ENCODE results near the gene TP53I3.
"Not testable (repeated sequence)": the region's sequence is repeated elsewhere in the genome, so short reads cannot be mapped to it uniquely, and the experiment has no call there.

TP53I3 gene

DNA sequence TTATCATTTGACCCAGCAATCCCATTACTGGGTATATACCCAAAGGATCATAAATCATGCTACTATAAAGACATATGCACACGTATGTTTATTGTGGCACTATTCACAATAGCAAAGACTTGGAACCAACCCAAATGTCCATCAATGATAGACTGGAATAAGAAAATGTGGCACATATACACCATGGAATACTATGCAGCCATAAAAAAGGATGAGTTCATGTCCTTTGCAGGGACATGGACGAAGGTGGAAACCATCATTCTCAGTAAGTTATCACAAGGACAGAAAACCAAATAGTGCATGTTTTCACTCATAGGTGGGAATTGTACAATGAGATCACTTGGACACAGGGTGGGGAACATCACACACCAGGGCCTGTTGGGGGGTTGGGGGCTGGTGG lies 16.1 kb upstream of the TP53I3 start:
- not testable (repeated sequence) for H3K9ac ChIP-seq (ENCODE audit: low read length in 2 of 2); H3K27ac ChIP-seq (ENCODE audit: low read length); H3K4me3 ChIP-seq (ENCODE audit: low read length in 2 of 2); H3K9me3 ChIP-seq (ENCODE audit: control insufficient read depth in 2 of 2, low read length in 2 of 2); H3K27me3 ChIP-seq (ENCODE audit: control insufficient read depth in 1 of 2, insufficient read depth in 2 of 2, low read length in 2 of 2); H3K36me3 ChIP-seq (ENCODE audit: control insufficient read depth in 2 of 2, insufficient read depth in 2 of 2, low read length in 2 of 2); H3K4me1 ChIP-seq (ENCODE audit: control insufficient read depth, insufficient read depth, low read length)

DNA sequence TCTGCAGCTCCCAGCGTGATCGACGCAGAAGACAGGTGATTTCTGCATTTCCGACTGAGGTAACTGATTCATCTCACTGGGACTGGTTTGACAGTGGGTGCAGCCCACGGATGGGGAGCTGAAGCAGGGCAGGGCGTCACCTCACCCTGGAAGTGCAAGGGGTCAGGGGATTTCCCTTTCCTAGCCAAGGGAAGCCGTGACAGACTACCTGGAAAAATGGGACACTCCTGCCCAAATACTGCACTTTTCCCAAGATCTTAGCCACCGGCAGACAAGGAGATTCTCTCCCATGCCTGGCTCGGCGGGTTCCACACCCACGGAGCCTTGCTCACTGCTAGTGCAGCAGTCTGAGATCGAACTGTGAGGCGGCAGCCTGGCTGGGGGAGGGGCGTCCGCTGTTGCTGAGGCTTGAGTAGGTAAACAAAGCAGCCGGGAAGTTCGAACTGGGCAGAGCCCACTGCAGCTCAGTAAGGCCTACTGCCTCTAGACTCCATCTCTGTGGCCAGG lies 10.6 kb upstream of the TP53I3 start:
- not testable (repeated sequence) for H3K9ac ChIP-seq (ENCODE audit: low read length in 2 of 2); H3K4me1 ChIP-seq (ENCODE audit: control insufficient read depth, insufficient read depth, low read length); H3K4me3 ChIP-seq (ENCODE audit: low read length in 2 of 2); H3K27ac ChIP-seq (ENCODE audit: low read length); H3K36me3 ChIP-seq (ENCODE audit: control insufficient read depth in 2 of 2, insufficient read depth in 2 of 2, low read length in 2 of 2); H3K27me3 ChIP-seq (ENCODE audit: control insufficient read depth in 1 of 2, insufficient read depth in 2 of 2, low read length in 2 of 2); H3K9me3 ChIP-seq (ENCODE audit: control insufficient read depth in 2 of 2, low read length in 2 of 2)

DNA sequence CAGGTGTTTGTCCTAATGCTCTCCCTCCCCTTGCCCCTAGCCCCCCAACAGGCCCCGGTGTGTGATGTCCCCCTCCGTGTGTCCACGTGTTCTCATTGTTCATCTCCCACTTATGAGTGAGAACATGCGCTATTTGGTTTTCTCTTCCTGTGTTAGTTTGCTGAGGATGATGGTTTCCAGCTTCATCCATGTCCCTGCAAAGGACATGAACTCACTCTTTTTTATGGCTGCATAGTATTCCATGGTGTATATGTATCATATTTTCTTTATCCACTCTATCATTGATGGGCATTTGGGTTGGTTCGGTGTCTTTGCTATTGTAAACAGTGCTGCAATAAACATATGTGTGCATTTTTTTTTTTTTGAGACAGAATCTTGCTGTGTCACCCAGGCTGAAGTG lies 8.6 kb upstream of the TP53I3 start:
- not testable (repeated sequence) for H3K9ac ChIP-seq (ENCODE audit: low read length in 2 of 2); H3K9me3 ChIP-seq (ENCODE audit: control insufficient read depth in 2 of 2, low read length in 2 of 2); H3K36me3 ChIP-seq (ENCODE audit: control insufficient read depth in 2 of 2, insufficient read depth in 2 of 2, low read length in 2 of 2)

DNA sequence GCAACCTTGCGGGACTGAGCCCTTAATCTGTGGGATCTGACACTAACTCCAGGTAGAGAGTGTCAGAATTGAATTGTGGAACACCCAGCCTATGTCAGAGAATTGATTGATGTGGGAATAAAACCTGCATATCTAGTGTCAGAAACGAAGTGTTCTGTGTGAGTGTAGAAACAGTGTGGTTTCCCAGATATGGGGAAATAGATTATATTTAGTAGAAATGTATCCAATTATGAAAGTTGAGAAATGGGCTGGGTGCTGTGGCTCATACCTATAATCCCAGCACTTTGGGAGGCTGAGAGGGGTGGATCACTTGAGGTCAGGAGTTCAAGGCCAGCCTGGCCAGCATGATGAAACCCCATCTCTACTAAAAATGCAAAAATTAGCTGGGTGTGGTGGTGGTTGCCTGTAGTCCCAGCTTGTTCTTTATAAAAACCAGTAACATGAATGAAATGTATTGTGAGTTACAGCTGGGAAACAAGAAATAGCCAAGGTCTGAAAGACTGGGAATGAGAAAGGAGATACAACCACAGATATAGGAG lies 4.3 kb upstream of the TP53I3 start:
- no peak overlapping the region for H3K9ac ChIP-seq (ENCODE audit: low read length in 2 of 2)
- no peak overlapping the region for H3K27ac ChIP-seq (ENCODE audit: low read length)
- H3K4me1 ChIP-seq (ENCODE audit: control insufficient read depth, insufficient read depth, low read length), result peaks cover 15% of the 10 kb centered on the region
- H3K27me3 ChIP-seq (ENCODE audit: control insufficient read depth in 1 of 2, insufficient read depth in 2 of 2, low read length in 2 of 2), result no peaks in the 10 kb centered on the region
- no peaks in the 10 kb centered on the region for H3K9me3 ChIP-seq (ENCODE audit: control insufficient read depth in 2 of 2, low read length in 2 of 2)
- H3K4me3 ChIP-seq (ENCODE audit: low read length in 2 of 2), result no peak overlapping the region
- no peaks in the 10 kb centered on the region for H3K36me3 ChIP-seq (ENCODE audit: control insufficient read depth in 2 of 2, insufficient read depth in 2 of 2, low read length in 2 of 2)

More for the DNA sequence above, 8.6 kb upstream of the TP53I3 start:
- H3K4me3 ChIP-seq (ENCODE audit: low read length in 2 of 2); H3K27ac ChIP-seq (ENCODE audit: low read length); H3K4me1 ChIP-seq (ENCODE audit: control insufficient read depth, insufficient read depth, low read length); H3K27me3 ChIP-seq (ENCODE audit: control insufficient read depth in 1 of 2, insufficient read depth in 2 of 2, low read length in 2 of 2): not testable (repeated sequence)

DNA sequence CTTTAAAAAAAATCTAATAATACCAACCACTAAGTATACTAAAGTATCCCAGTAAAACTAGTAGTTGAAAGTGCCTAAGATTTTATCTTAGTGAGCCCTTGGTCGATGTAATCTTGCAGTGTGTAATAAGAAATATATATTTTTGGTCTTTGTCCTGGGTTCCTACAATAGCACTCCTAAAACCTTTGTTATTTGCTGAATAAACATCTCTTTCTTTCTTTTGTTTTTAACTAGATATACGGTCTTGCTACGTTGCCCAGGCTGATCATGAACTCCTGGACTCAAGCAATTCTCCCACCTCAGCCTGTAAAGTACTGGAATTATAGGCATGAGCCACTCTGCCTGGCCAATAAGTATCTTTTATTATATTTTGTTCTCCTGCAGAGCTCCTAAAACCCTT lies 2.4 kb upstream of the TP53I3 start:
- H3K4me1 ChIP-seq (ENCODE audit: control insufficient read depth, insufficient read depth, low read length), result peaks cover 21% of the 10 kb centered on the region
- H3K9me3 ChIP-seq (ENCODE audit: control insufficient read depth in 2 of 2, low read length in 2 of 2), result no peaks in the 10 kb centered on the region
- no peak overlapping the region for H3K4me3 ChIP-seq (ENCODE audit: low read length in 2 of 2)
- no peak overlapping the region for H3K9ac ChIP-seq (ENCODE audit: low read length in 2 of 2)
- peaks cover 4 to 8% of the 10 kb centered on the region in 2 donors for H3K36me3 ChIP-seq (ENCODE audit: control insufficient read depth in 2 of 2, insufficient read depth in 2 of 2, low read length in 2 of 2)
- H3K27me3 ChIP-seq (ENCODE audit: control insufficient read depth in 1 of 2, insufficient read depth in 2 of 2, low read length in 2 of 2), result no peaks in the 10 kb centered on the region
- H3K27ac ChIP-seq (ENCODE audit: low read length), result no peak overlapping the region

DNA sequence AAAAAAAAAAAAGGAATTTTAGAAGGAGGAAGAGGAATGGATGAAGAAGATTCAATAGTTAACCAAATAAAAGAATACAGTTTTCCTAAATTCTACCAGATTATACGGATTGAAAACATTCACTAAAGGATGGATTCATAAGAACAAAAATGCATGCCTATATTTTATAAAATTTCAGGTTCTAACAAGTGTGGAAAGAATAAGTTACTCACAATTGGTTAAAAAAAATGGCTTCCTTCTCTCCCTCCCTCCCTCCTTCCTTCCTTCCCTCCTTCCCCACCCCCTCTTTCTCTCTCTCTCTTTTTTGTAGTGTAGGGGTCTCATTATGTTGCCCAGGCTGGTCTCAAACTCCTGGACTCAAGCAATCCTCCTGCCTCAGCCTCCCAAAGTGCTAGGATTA lies 1.6 kb upstream of the TP53I3 start:
- Histone ChIP-seq H3K27ac (ENCODE audit: low read length) (no peak overlapping the region), H3K9me3 (ENCODE audit: control insufficient read depth in 2 of 2, low read length in 2 of 2) (no peaks in the 10 kb centered on the region), H3K4me1 (ENCODE audit: control insufficient read depth, insufficient read depth, low read length) (peaks cover 21% of the 10 kb centered on the region), H3K4me3 (ENCODE audit: low read length in 2 of 2) (no peak overlapping the region), H3K9ac (ENCODE audit: low read length in 2 of 2) (no peak overlapping the region), H3K27me3 (ENCODE audit: control insufficient read depth in 1 of 2, insufficient read depth in 2 of 2, low read length in 2 of 2) (no peaks in the 10 kb centered on the region), H3K36me3 (ENCODE audit: control insufficient read depth in 2 of 2, insufficient read depth in 2 of 2, low read length in 2 of 2) (peaks cover 4 to 11% of the 10 kb centered on the region in 2 donors)

DNA sequence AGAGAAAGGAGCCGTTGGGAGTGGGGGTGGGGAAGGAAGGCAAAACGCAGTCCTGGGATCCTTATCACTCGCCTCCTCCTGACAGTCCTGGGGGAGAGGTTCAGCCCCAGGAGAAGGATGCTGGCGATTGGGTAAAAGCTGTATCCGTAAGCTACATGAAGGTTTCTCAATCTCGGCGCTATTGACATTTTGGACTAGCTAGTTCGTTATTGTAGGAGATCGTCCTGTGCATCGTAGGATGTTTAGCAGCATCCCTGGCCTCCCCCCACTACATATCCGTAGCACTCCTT lies 511 bp upstream of the TP53I3 start:
- peak overlapping the region; percentile 80 to 97 for H3K4me3 ChIP-seq (ENCODE audit: low read length in 2 of 2)
- peak overlapping the region; percentile 88 for H3K27ac ChIP-seq (ENCODE audit: low read length)
- peak overlapping the region; percentile 88 to 90 for H3K9ac ChIP-seq (ENCODE audit: low read length in 2 of 2)
- H3K4me1 ChIP-seq (ENCODE audit: control insufficient read depth, insufficient read depth, low read length), result peaks cover 21% of the 10 kb centered on the region
- H3K9me3 ChIP-seq (ENCODE audit: control insufficient read depth in 2 of 2, low read length in 2 of 2), result no peaks in the 10 kb centered on the region
- no peaks in the 10 kb centered on the region for H3K27me3 ChIP-seq (ENCODE audit: control insufficient read depth in 1 of 2, insufficient read depth in 2 of 2, low read length in 2 of 2)
- H3K36me3 ChIP-seq (ENCODE audit: control insufficient read depth in 2 of 2, insufficient read depth in 2 of 2, low read length in 2 of 2), result peaks cover 8 to 16% of the 10 kb centered on the region in 2 donors

DNA sequence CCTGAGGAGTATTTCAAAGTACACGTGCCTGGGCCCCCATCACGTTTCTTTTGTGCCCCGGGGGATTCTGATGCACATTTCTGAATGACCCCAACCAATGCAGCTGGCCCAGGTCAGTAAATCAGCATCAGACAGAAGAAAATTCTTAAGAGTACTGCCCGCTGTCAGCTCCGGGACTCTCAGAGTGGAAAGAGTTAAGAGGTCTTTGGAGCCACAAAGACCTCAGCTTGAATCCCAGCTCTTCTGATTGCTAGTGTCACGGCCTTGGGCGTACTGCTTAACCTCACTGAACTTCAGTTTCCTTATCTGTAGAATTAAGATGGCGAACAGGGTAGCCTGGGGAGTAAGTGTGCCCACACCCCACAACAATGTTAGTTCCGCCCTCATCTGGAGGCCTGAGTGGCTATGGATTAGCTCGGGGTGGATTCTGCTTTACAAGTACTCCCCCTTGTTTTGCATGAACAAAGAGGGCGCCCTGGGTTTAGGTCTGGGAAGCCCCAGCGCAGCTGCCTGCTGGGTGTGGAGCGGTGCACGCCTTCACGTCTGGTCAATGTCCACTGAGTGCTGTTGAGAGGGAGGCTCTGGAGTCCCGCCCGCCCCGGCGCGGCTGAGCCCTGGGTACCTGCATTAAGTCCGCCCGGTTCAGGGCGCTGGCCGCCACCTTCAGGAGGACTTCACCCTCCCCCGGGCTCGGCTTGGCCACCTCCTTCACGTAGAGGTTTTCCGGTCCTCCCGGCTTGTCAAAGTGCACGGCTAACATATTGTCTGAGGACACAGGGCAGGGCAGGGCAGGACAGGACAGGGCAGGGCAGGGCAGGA lies 858 bp downstream of the TP53I3 start:
- H3K27me3 ChIP-seq (ENCODE audit: control insufficient read depth in 1 of 2, insufficient read depth in 2 of 2, low read length in 2 of 2), result no peaks in the 10 kb centered on the region
- peak overlapping the region; percentile 75 to 80 for H3K4me3 ChIP-seq (ENCODE audit: low read length in 2 of 2)
- no peaks in the 10 kb centered on the region for H3K9me3 ChIP-seq (ENCODE audit: control insufficient read depth in 2 of 2, low read length in 2 of 2)
- peaks cover 21% of the 10 kb centered on the region for H3K4me1 ChIP-seq (ENCODE audit: control insufficient read depth, insufficient read depth, low read length)
- H3K36me3 ChIP-seq (ENCODE audit: control insufficient read depth in 2 of 2, insufficient read depth in 2 of 2, low read length in 2 of 2), result peaks cover 8 to 18% of the 10 kb centered on the region in 2 donors
- H3K9ac ChIP-seq (ENCODE audit: low read length in 2 of 2), result peak overlapping the region; percentile 69 to 74
- peak overlapping the region; percentile 88 for H3K27ac ChIP-seq (ENCODE audit: low read length)

DNA sequence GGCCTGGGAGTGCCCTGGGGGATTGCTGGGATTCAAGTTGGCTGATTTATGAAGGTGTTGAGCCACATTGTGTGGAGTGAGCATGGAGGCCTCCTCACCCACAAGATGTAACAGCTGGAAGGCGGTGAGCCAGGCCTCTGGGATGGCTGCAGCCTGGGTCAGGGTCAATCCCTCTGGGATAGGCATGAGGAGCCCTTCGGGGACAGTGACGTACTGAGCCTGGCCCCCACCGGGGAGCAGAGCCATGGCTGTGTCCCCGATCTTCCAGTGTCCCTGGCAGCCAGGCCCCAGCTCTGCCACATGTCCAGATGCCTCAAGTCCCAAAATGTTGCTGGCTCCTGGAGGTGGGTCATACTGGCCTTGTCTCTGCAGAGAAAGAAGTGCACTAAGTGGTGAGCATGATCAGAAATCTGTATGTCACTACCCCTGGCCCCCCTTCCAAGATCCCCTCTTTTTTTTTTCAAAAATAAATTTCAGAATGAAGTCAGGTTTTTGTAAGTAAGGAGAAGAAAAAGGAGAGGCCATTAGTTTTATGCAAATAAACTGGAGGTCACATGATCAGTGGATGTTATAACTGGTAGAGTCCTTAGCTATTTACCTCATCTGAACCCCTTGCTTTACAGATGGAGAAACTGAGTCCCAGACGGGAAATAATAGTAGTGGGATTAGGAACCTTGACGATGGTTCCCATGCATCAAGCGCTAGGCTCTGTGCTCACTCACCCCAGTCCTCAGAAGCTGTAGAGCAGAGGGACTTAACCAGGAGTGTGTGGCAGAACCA lies 1.7 kb downstream of the TP53I3 start:
- peak overlapping the region; percentile 88 for H3K27ac ChIP-seq (ENCODE audit: low read length)

DNA sequence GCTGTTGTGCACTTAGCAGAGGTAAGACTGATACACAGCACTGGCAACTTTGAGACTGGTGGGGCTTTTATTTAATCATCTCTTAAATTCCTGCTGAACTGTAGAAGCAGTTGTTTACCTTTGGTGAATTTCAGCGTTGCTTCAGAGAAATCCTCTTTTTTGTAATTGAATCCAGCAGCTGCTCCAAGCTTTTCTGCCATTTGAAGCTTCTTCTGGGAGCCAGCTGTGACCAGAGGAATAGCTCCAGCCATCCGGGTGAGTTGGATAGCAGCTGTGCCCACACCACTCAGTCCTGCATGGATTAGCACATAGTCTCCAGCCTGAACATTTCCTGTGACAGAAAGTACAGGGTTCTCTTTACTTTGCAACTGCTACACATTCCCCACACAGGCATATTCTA lies 3.9 kb downstream of the TP53I3 start:
- Histone ChIP-seq H3K9ac (ENCODE audit: low read length in 2 of 2) (no peak overlapping the region), H3K4me1 (ENCODE audit: control insufficient read depth, insufficient read depth, low read length) (peaks cover 32% of the 10 kb centered on the region), H3K9me3 (ENCODE audit: control insufficient read depth in 2 of 2, low read length in 2 of 2) (no peaks in the 10 kb centered on the region), H3K27ac (ENCODE audit: low read length) (no peak overlapping the region), H3K27me3 (ENCODE audit: control insufficient read depth in 1 of 2, insufficient read depth in 2 of 2, low read length in 2 of 2) (no peaks in the 10 kb centered on the region), H3K4me3 (ENCODE audit: low read length in 2 of 2) (no peak overlapping the region), H3K36me3 (ENCODE audit: control insufficient read depth in 2 of 2, insufficient read depth in 2 of 2, low read length in 2 of 2) (peaks cover 8 to 18% of the 10 kb centered on the region in 2 donors)

More for the DNA sequence above, 1.7 kb downstream of the TP53I3 start:
- H3K4me3 ChIP-seq (ENCODE audit: low read length in 2 of 2), result peak overlapping the region in 1 of 2 donors; percentile 80
- no peaks in the 10 kb centered on the region for H3K27me3 ChIP-seq (ENCODE audit: control insufficient read depth in 1 of 2, insufficient read depth in 2 of 2, low read length in 2 of 2)
- H3K9ac ChIP-seq (ENCODE audit: low read length in 2 of 2), result peak overlapping the region in 1 of 2 donors; percentile 74
- H3K4me1 ChIP-seq (ENCODE audit: control insufficient read depth, insufficient read depth, low read length), result peaks cover 21% of the 10 kb centered on the region
- peaks cover 8 to 18% of the 10 kb centered on the region in 2 donors for H3K36me3 ChIP-seq (ENCODE audit: control insufficient read depth in 2 of 2, insufficient read depth in 2 of 2, low read length in 2 of 2)
- H3K9me3 ChIP-seq (ENCODE audit: control insufficient read depth in 2 of 2, low read length in 2 of 2), result no peaks in the 10 kb centered on the region

Data from stomach smooth muscle (tissue), 2 donors.